ENCODE data around the gene TCF7L2.

TCF7L2 gene

DNA sequence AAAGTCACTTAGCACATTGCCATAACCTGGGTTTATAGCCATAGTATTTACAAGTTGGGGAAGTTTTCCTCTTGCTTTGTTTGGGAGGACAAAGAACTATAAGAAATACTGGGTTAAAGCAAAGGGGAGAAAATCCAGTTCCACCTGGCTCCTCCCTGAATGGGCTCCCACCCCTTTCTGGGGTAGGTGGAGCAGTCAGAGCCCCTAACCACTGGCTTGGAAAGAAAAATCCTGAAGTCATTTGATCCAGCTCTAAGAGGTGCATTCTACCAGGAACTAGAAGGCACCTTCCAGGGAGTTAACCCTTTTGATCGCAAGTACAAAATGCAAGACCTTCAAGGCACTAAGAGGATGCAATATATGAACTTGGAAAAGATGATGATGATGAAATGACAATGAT is 31.3 kb upstream of the TCF7L2 start:
- in situ Hi-C loops (cut with MboI; ENCODE audit: low sequenced_read_pairs, unreplicated experiment), result no loop called here
- no peak for DNase-seq (ENCODE audit: low spot score)
- TF ChIP-seq CTCF (IDR thresholded peaks at IDR 0.05; ENCODE audit: borderline replicate concordance, control extremely low read depth, extremely low read depth, insufficient read depth, missing control alignments), result no peak

DNA sequence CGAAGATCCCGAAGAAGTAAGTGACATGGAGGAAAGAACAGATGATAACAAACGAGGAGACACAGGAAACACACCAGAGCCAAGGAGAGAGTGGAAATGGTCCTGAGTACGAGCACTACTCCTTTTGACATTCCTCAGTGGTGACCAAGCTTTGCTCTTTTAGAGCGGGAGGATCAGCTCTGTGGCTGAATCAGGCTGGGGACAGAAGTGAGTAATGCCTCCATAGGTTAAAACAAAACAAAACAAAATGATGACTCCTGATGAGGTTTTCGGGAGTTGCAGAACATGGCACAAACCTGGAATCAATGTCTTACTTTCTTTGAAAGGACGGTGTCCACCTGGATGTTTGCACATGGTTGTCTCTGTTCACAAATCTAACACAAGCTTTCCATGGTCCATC is 30.3 kb upstream of the TCF7L2 start:
- no peak for TF ChIP-seq CTCF (IDR thresholded peaks at IDR 0.05; ENCODE audit: borderline replicate concordance, control extremely low read depth, extremely low read depth, insufficient read depth, missing control alignments)
- no peak for DNase-seq (ENCODE audit: low spot score)
- in situ Hi-C loops (cut with MboI; ENCODE audit: low sequenced_read_pairs, unreplicated experiment), result no loop called here

- TF ChIP-seq CTCF (IDR thresholded peaks at IDR 0.05; ENCODE audit: borderline replicate concordance, control extremely low read depth, extremely low read depth, insufficient read depth, missing control alignments), result no peak
- DNase-seq (ENCODE audit: low spot score), result no peak
- in situ Hi-C loops (cut with MboI; ENCODE audit: low sequenced_read_pairs, unreplicated experiment), result no loop called here
Measured at GRCh38 chr10:112926906-112927688, 22.9 kb upstream of the TCF7L2 start.

GRCh38 chr10:112927980-112928379 is 22.1 kb upstream of the TCF7L2 start:
- in situ Hi-C loops (cut with MboI; ENCODE audit: low sequenced_read_pairs, unreplicated experiment), result no loop called here
- TF ChIP-seq CTCF (IDR thresholded peaks at IDR 0.05; ENCODE audit: borderline replicate concordance, control extremely low read depth, extremely low read depth, insufficient read depth, missing control alignments), result no peak
- no peak for DNase-seq (ENCODE audit: low spot score)

GRCh38 chr10:112932658-112933057 is 17.4 kb upstream of the TCF7L2 start:
- in situ Hi-C loops (cut with MboI; ENCODE audit: low sequenced_read_pairs, unreplicated experiment), result no loop called here
- TF ChIP-seq CTCF (IDR thresholded peaks at IDR 0.05; ENCODE audit: borderline replicate concordance, control extremely low read depth, extremely low read depth, insufficient read depth, missing control alignments), result no peak

GRCh38 chr10:112934193-112934592 is 15.9 kb upstream of the TCF7L2 start:
- in situ Hi-C loops (cut with MboI; ENCODE audit: low sequenced_read_pairs, unreplicated experiment), result no loop called here
- no peak for TF ChIP-seq CTCF (IDR thresholded peaks at IDR 0.05; ENCODE audit: borderline replicate concordance, control extremely low read depth, extremely low read depth, insufficient read depth, missing control alignments)
- DNase-seq (ENCODE audit: low spot score), result no peak

More at GRCh38 chr10:112932658-112933057, 17.4 kb upstream of the TCF7L2 start:
- no peak for DNase-seq (ENCODE audit: low spot score)

Measured in GM13976 (cell line).